IMR-90 (cell line): ENCODE results near the gene SSBP2.

Experiments used
- BHLHE40 ChIP-seq: fragments of 150-350 bp; IDR thresholded peaks from 2 replicates; pipeline ENCODE4 v1.6.1; 2016; ENCODE audit warnings: mild to moderate bottlenecking, low read depth, low read length
- CEBPB ChIP-seq: IDR thresholded peaks from 2 replicates; pipeline ENCODE4 v1.6.1; 2012; ENCODE audit warnings: low read depth, low read length, improper control_type of control experiment
- CHD1 ChIP-seq: IDR thresholded peaks from 2 replicates; pipeline ENCODE4 v1.6.1; 2012; ENCODE audit warnings: low read depth, low read length, improper control_type of control experiment
- CTCF ChIP-seq: conservative IDR thresholded peaks from 2 replicates; pipeline ENCODE4 v1.5.1; 2012; ENCODE audit warnings: mild to moderate bottlenecking, low read depth, low read length, improper control_type of control experiment
- FOS ChIP-seq: fragments of 150-350 bp; IDR thresholded peaks from 2 replicates; pipeline ENCODE4 v1.6.1; 2016; ENCODE audit warnings: low read depth, low read length
- MAFK ChIP-seq: IDR thresholded peaks from 2 replicates; pipeline ENCODE4 v1.6.1; 2012; ENCODE audit warnings: low read depth, low read length, improper control_type of control experiment
- MXI1 ChIP-seq: IDR thresholded peaks from 2 replicates; pipeline ENCODE4 v1.6.1; 2012; ENCODE audit warnings: low read depth, mild to moderate bottlenecking, low read length, moderate library complexity, borderline replicate concordance
- NFE2L2 ChIP-seq: fragments of 150-350 bp; IDR thresholded peaks from 2 replicates; pipeline ENCODE4 v1.6.1; 2016; ENCODE audit warnings: low read depth, mild to moderate bottlenecking, low read length
- POLR2A ChIP-seq: IDR thresholded peaks from 2 replicates; pipeline ENCODE4 v1.6.1; 2012; ENCODE audit warnings: mild to moderate bottlenecking, low read depth, low read length
- RAD21 ChIP-seq: IDR thresholded peaks from 2 replicates; pipeline ENCODE4 v1.6.1; 2012; ENCODE audit warnings: low read length, improper control_type of control experiment
- RCOR1 ChIP-seq: IDR thresholded peaks from 2 replicates; pipeline ENCODE4 v1.6.1; 2012; ENCODE audit warnings: mild to moderate bottlenecking, low read length, improper control_type of control experiment; ENCODE audit not compliant: insufficient replicate concordance
- RFX5 ChIP-seq: IDR thresholded peaks from 2 replicates; pipeline ENCODE4 v1.8.0; 2012; ENCODE audit warnings: low read depth, mild to moderate bottlenecking, low read length, moderate library complexity
- USF2 ChIP-seq: fragments of 150-350 bp; IDR thresholded peaks from 2 replicates; pipeline ENCODE4 v1.6.1; 2017; ENCODE audit warnings: mild to moderate bottlenecking, antibody characterized with exemption, low read length, low read depth

- no peak for TF ChIP-seq CTCF
- no peak for TF ChIP-seq POLR2A
- no peak for TF ChIP-seq RAD21
- TF ChIP-seq RFX5 = no peak
- TF ChIP-seq CEBPB = no peak
- no peak for TF ChIP-seq MXI1
- no peak for TF ChIP-seq RCOR1
- TF ChIP-seq FOS = no peak
- no peak for TF ChIP-seq CHD1
- no peak for TF ChIP-seq BHLHE40
- TF ChIP-seq NFE2L2 = no peak
- TF ChIP-seq USF2 = no peak
- TF ChIP-seq MAFK = no peak
These were observed 21.6 kb upstream of the SSBP2 start for GRCh38 chr5:81772488-81772887.
